WTC11 (cell line): ENCODE results near the gene PRKN. TPM values are rescaled to one million over a fixed set of nuclear protein-coding genes. Genes with fewer than 3 reads are reported as not detected.

ENCODE experiments used
- ATAC-seq: fragments of 200-7000 bp; cut with Tn5 transposase; 2 replicates; pipeline ENCODE4 v1.10.0; 2021; ENCODE audit warnings: mild to moderate bottlenecking, moderate library complexity
- CTCF ChIA-PET: fragments of 300-600 bp; sonication (Branson Sonifier 250); formaldehyde crosslinking; loops from one replicate; lab custom pipeline; 2021; ENCODE audit warnings: antibody characterized with exemption; lab: Charles Lee
- POLR2A ChIA-PET: fragments of 350-600 bp; sonication (Branson Sonifier 250); formaldehyde crosslinking; loops from one replicate; lab custom pipeline; 2021; ENCODE audit warnings: antibody characterized with exemption; lab: Charles Lee
- DNase-seq: peaks from one replicate; pipeline ENCODE4 v3.0.0; 2021; ENCODE audit warnings: low spot score
- H3K27ac Mint-ChIP-seq: 2 replicates; pipeline ENCODE4 v1.8.0; 2021; ENCODE audit warnings: mixed read lengths
- H3K27me3 Mint-ChIP-seq: 2 replicates; pipeline ENCODE4 v1.8.0; 2021; ENCODE audit warnings: low read depth, mild to moderate bottlenecking, moderate library complexity, mixed read lengths
- H3K36me3 Mint-ChIP-seq: 2 replicates; pipeline ENCODE4 v1.8.0; 2021; ENCODE audit warnings: mixed read lengths
- H3K4me1 Mint-ChIP-seq: 2 replicates; pipeline ENCODE4 v1.8.0; 2022; ENCODE audit warnings: mixed read lengths
- H3K4me3 Mint-ChIP-seq: 2 replicates; pipeline ENCODE4 v1.8.0; 2021; ENCODE audit warnings: mild to moderate bottlenecking, moderate library complexity, mixed read lengths
- H3K9me3 Mint-ChIP-seq: 2 replicates; pipeline ENCODE4 v1.8.0; 2021; ENCODE audit warnings: mixed read lengths
- ARID4B ChIP-seq: sonication (generic); formaldehyde crosslinking; IDR thresholded peaks from 2 replicates; pipeline ENCODE4 v1.8.0; 2023; ENCODE audit warnings: missing genetic modification reagents, mild to moderate bottlenecking, borderline replicate concordance
- ATF1 ChIP-seq: sonication (generic); formaldehyde crosslinking; IDR thresholded peaks from 2 replicates; pipeline ENCODE4 v1.8.1; 2023; ENCODE audit warnings: mild to moderate bottlenecking, moderate library complexity, missing genetic modification reagents
- CDX4 ChIP-seq: fragments of 250-450 bp; sonication (Bioruptor Pico); IDR thresholded peaks from 2 replicates; pipeline ENCODE4 v1.9.0; 2021; ENCODE audit warnings: moderate library complexity, mild to moderate bottlenecking, inconsistent platforms, borderline replicate concordance
- CTCF ChIP-seq: fragments of 200-600 bp; IDR thresholded peaks from 2 replicates; pipeline ENCODE4 v1.8.0; 2022; ENCODE audit warnings: antibody characterized with exemption
- EMX1 ChIP-seq: fragments of 250-450 bp; sonication (Bioruptor Pico); IDR thresholded peaks from 2 replicates; pipeline ENCODE4 v1.8.0; 2021; ENCODE audit warnings: mild to moderate bottlenecking
- ESRRA ChIP-seq: sonication (generic); formaldehyde crosslinking; IDR thresholded peaks from 2 replicates; pipeline ENCODE4 v1.8.1; 2022; ENCODE audit warnings: mild to moderate bottlenecking, missing genetic modification reagents, borderline replicate concordance
- GABPB1 ChIP-seq: sonication (generic); formaldehyde crosslinking; IDR thresholded peaks from 2 replicates; pipeline ENCODE4 v1.8.1; 2023; ENCODE audit warnings: mild to moderate bottlenecking, missing genetic modification reagents
- GRHL2 ChIP-seq: fragments of 250-450 bp; sonication (Bioruptor Pico); IDR thresholded peaks from 2 replicates; pipeline ENCODE4 v1.8.0; 2022; ENCODE audit warnings: mild to moderate bottlenecking, moderate library complexity; ENCODE audit not compliant: insufficient replicate concordance, severe bottlenecking
- JUN ChIP-seq: sonication (generic); formaldehyde crosslinking; IDR thresholded peaks from 2 replicates; pipeline ENCODE4 v1.8.0; 2023; ENCODE audit warnings: mild to moderate bottlenecking, missing genetic modification reagents
- NR2C2 ChIP-seq: sonication (generic); formaldehyde crosslinking; IDR thresholded peaks from 2 replicates; pipeline ENCODE4 v1.8.0; 2022; ENCODE audit warnings: mild to moderate bottlenecking, missing genetic modification reagents
- RELA ChIP-seq: sonication (generic); formaldehyde crosslinking; IDR thresholded peaks from 2 replicates; pipeline ENCODE4 v1.8.1; 2022; ENCODE audit warnings: missing genetic modification reagents, mild to moderate bottlenecking, borderline replicate concordance
- total RNA-seq: library from RNA; stranded (reverse); gene quantifications from 3 replicates; pipeline ENCODE4 v1.2.3, GENCODE V29; 2021
- TF ChIP-seq, protein P1 (sequence below): sonication (generic); formaldehyde crosslinking; IDR thresholded peaks from 2 replicates; pipeline ENCODE4 v1.8.0; 2022; ENCODE audit warnings: missing genetic modification reagents
- TF ChIP-seq, protein P2 (sequence below): fragments of 250-450 bp; sonication (Bioruptor Pico); IDR thresholded peaks from 2 replicates; pipeline ENCODE4 v1.8.0; 2021; ENCODE audit warnings: mild to moderate bottlenecking
- TF ChIP-seq, protein P3 (sequence below): sonication (generic); formaldehyde crosslinking; IDR thresholded peaks from 2 replicates; pipeline ENCODE4 v1.8.1; 2023; ENCODE audit warnings: mild to moderate bottlenecking, missing genetic modification reagents

The PRKN gene
- total RNA-seq, 1 experiment from 2014 or later = 0.59 TPM

- TF ChIP-seq ARID4B (CRISPR knock-in tag) = no peak
- TF ChIP-seq ESRRA (CRISPR knock-in tag) = no peak
- TF ChIP-seq, protein P1, sequence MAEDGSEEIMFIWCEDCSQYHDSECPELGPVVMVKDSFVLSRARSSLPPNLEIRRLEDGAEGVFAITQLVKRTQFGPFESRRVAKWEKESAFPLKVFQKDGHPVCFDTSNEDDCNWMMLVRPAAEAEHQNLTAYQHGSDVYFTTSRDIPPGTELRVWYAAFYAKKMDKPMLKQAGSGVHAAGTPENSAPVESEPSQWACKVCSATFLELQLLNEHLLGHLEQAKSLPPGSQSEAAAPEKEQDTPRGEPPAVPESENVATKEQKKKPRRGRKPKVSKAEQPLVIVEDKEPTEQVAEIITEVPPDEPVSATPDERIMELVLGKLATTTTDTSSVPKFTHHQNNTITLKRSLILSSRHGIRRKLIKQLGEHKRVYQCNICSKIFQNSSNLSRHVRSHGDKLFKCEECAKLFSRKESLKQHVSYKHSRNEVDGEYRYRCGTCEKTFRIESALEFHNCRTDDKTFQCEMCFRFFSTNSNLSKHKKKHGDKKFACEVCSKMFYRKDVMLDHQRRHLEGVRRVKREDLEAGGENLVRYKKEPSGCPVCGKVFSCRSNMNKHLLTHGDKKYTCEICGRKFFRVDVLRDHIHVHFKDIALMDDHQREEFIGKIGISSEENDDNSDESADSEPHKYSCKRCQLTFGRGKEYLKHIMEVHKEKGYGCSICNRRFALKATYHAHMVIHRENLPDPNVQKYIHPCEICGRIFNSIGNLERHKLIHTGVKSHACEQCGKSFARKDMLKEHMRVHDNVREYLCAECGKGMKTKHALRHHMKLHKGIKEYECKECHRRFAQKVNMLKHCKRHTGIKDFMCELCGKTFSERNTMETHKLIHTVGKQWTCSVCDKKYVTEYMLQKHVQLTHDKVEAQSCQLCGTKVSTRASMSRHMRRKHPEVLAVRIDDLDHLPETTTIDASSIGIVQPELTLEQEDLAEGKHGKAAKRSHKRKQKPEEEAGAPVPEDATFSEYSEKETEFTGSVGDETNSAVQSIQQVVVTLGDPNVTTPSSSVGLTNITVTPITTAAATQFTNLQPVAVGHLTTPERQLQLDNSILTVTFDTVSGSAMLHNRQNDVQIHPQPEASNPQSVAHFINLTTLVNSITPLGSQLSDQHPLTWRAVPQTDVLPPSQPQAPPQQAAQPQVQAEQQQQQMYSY (CRISPR knock-in tag) = no peak
- no peak for TF ChIP-seq ATF1 (CRISPR knock-in tag)
- TF ChIP-seq CDX4 (CRISPR knock-in tag) = no peak
- TF ChIP-seq, protein P2, sequence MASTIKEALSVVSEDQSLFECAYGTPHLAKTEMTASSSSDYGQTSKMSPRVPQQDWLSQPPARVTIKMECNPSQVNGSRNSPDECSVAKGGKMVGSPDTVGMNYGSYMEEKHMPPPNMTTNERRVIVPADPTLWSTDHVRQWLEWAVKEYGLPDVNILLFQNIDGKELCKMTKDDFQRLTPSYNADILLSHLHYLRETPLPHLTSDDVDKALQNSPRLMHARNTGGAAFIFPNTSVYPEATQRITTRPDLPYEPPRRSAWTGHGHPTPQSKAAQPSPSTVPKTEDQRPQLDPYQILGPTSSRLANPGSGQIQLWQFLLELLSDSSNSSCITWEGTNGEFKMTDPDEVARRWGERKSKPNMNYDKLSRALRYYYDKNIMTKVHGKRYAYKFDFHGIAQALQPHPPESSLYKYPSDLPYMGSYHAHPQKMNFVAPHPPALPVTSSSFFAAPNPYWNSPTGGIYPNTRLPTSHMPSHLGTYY (CRISPR knock-in tag) = no peak
- TF ChIP-seq JUN (CRISPR knock-in tag) = no peak
- TF ChIP-seq GABPB1 (CRISPR knock-in tag) = no peak
- no peak for TF ChIP-seq GRHL2 (CRISPR knock-in tag)
Measured at GRCh38 chr6:161374971-161375873, 1352.3 kb downstream of the PRKN start (continued).

DNA sequence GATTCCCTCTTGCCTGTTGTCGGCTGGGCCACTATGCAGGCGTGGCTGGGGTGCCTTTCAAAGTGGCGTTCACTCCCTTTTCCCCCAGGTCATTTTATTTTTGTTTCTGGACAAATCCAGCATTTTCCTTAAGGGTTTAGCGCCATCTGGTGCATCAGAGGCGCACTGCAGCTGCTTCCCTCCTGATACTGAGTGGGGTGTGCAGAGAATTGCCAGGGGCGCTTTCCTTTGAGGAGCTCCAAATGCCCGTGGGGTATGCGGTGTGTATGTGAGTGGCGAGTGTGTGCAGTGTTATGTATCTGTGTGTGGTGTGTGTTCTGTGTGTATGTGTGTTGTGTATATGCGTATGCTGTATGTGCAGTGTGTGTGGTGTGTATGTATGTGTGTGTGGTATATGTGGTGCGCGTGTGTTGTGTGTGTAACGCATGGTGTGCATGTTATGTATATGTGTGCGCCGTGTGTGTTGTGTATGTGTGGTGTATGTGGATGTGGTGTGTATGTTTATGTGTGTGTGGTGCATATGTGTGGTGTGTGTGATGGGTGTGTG is 1353.6 kb downstream of the PRKN start:
- POLR2A ChIA-PET = interaction anchor here (0.6 kb wide), 1 partner anchor 184 kb away, joined by 3 read pairs; no protein-coding TSS in a partner anchor
- DNase-seq = peak; percentile 87
- no peaks in the 10 kb centered on the region for H3K36me3 Mint-ChIP-seq
- TF ChIP-seq, protein P3, sequence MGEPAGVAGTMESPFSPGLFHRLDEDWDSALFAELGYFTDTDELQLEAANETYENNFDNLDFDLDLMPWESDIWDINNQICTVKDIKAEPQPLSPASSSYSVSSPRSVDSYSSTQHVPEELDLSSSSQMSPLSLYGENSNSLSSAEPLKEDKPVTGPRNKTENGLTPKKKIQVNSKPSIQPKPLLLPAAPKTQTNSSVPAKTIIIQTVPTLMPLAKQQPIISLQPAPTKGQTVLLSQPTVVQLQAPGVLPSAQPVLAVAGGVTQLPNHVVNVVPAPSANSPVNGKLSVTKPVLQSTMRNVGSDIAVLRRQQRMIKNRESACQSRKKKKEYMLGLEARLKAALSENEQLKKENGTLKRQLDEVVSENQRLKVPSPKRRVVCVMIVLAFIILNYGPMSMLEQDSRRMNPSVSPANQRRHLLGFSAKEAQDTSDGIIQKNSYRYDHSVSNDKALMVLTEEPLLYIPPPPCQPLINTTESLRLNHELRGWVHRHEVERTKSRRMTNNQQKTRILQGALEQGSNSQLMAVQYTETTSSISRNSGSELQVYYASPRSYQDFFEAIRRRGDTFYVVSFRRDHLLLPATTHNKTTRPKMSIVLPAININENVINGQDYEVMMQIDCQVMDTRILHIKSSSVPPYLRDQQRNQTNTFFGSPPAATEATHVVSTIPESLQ (CRISPR knock-in tag) = no peak
- TF ChIP-seq EMX1 (CRISPR knock-in tag) = no peak
- TF ChIP-seq NR2C2 (CRISPR knock-in tag) = no peak
- TF ChIP-seq RELA (CRISPR knock-in tag) = no peak
- peak; percentile 96 for TF ChIP-seq CTCF
- TF ChIP-seq, all 79 proteins: peak for 1
- peak; percentile 52 for ATAC-seq
- Mint-ChIP-seq H3K9me3 (no peaks in the 10 kb centered on the region), H3K27ac (no peak overlapping the region), H3K27me3 (no peaks in the 10 kb centered on the region), H3K4me3 (no peak overlapping the region), H3K4me1 (peaks cover 4% of the 10 kb centered on the region)
- CTCF ChIA-PET = interaction anchor here (0.6 to 3.9 kb wide), 22 partner anchors 8 to 1521 kb away, joined by 3 to 20 read pairs (median 4); partner anchors contain the start of gene AGPAT4
